HG03064 (cell line): ENCODE data around the gene ITPR2.

Experiments used
- ATAC-seq: cut with Tn5 transposase; IDR thresholded peaks from one replicate; pipeline ENCODE4 v1.9.1; 2021; ENCODE audit warnings: low read depth; ENCODE audit not compliant: unreplicated experiment

The ITPR2 gene

GRCh38 chr12:26735249-26735639, 97.8 kb downstream of the ITPR2 start:
- ATAC-seq: no peak

- ATAC-seq: no peak
Observed at GRCh38 chr12:26734510-26735248, 98.3 kb downstream of the ITPR2 start.

DNA sequence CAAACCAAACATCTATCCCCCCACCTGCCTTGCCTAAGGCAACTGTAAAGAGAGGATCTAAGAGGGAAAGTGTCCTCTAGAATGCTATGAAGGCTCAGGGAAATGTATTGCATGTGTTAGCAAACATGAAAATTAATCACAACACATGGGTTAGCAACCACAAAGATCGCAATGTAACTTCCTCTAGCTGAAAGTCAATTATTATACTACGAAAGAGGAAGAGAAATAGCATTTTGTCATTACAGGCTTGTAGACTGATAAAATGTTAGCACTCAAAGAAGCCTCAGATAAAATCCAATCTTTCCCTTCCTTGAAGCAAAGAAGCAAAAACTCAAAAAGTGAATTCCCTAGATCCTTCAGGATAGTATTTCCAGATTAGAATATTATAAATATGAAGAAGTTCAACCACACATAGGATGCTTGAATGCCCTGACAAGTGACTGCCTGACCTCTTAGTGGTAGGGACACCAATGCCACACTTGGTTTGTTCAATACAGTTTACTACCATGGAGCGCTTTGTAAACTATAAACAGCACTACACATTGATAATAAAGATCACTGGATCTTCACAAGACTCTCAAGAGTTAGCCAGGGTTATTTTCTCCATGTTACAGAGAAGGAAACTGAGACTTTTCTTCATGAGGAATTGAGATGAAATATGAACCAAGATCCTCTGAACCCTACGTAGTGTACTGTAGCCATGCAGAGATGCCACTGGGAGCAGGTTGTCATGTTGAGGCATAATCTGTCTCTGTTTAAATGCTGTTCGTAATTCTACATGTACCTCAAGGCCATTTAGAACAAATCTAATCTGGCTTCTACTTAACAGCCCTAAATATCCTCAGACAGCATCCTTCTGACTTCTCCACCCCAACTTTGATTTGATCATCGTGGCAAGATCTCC, 100.7 kb downstream of the ITPR2 start:
- peak; percentile 60 for ATAC-seq

DNA sequence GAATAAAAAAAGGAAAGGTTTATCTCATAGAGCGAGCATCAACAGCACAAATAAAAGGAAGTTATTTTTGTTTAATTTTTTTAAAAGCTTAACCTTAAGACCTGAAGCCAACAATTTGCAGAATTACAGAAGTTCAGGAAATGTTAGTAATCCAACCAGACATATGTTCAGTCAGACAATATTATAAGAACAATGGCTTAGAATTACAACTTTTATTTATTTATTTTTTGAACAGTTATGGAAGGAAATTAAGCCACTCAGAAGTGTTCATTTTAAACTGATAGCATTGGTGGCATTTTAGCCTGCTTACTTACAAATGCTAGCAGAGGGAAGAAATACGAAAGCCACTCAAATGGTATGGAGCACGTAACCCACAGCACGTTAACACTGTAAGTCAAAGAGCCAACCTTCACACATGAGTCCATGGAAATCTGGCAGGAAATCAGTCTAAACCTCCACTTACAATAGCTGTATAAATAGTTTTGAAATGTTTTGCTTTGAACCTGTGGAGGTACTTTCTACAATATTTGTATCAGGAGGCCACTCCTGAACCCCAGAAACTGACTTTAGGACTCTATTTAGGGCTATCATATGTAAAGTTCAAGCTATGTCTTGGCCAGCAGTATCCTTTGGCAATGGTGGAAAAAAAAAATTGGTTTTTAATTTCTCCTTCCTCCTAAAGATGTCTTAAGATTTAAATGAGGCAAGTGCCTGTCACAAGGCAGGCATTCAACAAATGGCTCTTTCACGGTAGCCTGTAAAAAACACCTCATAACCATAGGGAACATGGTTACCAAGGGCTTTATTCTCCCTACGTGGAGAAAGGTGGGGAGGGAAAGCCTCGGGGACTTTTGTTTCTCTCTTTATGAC, 102.3 kb downstream of the ITPR2 start:
- ATAC-seq: no peak

GRCh38 chr12:26729137-26729671, 103.8 kb downstream of the ITPR2 start:
- ATAC-seq: peak; percentile 30

DNA sequence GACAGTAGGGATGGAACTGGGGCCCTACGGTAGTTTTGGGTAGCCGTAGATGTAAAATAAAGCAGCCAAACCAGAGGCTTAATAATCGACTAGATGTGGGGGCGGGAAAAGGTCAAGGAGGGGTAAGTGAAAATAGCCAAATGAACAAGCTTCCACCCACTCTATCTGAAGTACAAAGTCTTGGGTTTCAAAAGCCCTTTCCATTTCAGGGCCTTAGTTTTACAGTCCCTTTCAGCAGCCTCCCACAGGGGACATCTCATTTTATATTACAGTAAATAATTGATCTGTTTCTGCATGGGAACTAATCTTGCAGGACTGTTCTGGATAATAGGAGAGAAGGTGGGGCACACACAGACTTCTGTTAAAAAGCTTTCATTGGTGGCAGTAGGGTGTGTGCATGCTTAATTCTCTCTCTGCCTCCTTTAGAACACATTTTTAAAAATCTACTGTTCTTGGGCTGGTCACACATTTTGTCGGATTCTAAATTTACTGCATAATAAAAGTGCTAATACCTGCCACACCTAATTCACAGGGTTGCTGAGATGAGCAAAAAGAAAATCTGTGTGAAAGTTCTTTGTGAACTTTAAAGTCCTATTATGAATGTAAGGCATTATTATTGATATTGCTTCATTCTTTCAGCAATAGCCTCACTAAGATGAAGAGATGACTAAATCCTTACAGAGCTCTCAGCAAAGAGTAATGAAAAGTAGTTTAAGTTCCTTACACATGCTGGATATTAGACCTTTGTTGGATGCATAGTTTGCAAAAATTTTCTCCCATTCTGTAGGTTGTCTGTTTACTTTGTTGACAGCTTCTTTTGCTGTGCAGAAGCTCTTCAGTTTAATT, 104.6 kb downstream of the ITPR2 start:
- no peak for ATAC-seq

DNA sequence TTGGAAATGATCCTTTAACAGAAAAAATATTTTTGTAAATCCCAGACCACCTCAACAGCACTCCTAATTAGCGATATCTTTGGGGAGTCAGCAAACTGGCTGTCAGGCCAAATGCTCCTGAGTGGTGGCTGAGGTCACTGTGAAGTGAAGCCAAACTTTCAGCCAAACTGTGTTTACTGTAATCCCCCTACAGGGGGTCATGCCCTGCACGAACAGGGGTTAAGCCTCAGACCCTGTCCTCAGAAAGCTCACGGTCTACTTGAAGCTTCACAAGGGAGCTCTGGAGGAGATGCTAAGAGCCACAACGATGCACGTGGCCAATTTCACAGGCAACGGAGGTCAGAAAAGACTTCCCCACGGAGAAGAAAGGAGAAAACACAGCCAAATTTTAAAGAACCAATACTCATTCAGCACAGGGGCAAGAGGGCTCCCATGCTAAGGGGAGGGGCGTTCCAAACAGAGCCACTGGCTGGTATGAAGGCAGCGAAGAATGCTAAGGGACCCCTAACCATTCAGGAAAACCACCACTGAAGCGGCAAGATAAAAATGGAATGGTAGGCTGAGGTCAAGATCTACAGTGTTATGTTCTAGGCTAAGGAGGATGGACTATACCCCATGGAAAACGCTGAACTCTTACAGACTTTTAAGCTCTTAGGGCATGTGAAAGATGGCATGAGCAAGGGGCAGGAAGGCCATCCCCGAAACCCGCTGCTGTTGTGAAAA, 105.4 kb downstream of the ITPR2 start:
- no peak for ATAC-seq

DNA sequence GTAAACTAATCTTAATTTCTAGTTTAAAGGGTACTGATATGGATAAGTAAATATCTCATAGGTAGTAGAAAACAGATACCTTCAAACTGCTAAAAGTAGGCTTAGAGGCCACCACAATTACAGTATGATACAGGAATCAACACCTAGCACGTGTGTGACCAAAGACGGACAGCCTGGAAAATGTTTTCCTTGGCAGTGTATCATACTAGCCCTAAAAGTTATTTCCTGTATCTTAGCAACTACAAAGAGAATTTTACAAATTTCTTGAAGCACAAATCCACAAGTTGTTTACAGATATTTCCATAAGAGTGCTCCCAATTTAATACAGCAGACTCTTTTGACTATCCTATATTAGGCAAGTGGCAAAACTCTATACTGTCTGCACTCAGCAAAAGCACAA, 106.0 kb downstream of the ITPR2 start:
- ATAC-seq: no peak

- no peak for ATAC-seq
Observed at GRCh38 chr12:26725276-26725916, 107.6 kb downstream of the ITPR2 start.

DNA sequence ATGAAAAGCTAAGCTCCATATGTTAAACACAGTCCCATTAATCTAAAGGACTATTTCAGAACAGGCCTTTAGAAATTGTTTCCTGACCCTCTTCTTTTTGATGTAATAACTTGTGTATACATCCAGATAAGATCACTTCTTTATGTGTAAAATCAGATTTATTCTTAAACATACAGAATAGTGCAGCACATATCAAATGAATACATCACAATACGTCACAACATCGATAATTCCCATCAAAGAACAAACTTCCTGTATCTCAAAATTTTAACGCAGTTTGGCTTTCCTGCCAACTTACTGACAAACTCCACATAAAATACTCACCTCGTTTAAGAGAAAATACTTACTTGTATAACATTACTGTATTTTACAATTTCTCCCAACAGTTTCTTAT, 108.7 kb downstream of the ITPR2 start:
- no peak for ATAC-seq

DNA sequence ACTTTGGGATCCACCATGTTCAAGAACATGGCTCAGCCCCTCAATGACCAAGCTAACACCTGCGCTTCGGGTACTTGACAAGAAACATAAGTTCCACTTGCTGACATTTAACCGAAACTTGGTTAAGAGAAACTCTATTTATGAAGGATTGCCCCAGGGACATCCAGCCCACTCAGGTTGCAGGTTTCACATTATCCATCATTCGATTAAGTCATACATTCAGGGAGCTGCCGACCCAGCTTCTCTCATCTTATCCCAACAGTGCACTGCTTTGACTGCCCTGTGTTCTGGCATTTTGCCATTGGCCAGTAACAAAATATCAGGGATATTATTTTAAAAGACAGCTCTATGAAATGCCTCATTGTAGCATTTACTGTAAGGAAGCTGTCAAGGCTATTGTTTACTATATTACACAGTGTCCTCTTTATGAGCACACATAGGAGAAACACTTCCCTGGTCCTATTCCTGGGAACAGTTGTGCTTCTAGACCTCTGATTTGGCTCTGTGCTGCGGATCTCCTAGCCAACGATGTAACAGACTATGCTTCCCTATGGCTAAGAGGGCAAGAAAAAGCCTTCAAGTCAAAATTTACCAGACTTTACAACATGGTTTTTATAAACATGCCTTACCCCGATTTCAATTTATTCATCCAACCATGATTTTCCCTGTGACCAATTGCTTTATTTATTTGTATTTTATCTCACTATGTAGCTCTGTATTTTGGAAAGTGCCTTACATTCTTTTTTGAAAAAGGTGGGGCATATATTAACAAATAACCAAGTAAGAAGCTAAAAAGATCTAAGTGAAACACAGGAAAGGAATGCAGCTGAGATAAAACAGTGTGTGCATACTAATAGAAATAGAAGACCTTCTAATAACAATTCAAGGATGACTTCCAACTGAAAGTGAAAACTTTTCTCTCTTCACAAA, 109.3 kb downstream of the ITPR2 start:
- ATAC-seq: no peak

- ATAC-seq: no peak
Observed at GRCh38 chr12:26721800-26722199, 111.2 kb downstream of the ITPR2 start.

DNA sequence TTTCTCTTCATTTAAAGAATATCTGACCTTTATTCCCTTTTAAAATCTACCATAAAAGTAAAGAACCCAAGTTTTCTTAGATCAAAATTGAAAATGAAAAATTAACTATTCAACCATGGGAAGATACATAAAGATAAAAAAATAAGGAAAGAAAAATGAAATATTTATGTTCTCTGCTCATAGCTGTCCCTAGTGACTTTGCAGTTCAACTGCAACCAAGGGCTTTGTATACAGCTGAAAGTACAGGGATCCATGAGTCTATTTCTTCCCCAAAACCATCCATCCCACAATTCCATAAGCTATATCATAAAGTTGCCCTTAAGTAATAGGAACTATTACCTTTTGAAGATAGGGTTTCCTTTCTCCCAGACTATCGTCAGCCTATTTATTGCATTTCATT, 113.1 kb downstream of the ITPR2 start:
- no peak for ATAC-seq

DNA sequence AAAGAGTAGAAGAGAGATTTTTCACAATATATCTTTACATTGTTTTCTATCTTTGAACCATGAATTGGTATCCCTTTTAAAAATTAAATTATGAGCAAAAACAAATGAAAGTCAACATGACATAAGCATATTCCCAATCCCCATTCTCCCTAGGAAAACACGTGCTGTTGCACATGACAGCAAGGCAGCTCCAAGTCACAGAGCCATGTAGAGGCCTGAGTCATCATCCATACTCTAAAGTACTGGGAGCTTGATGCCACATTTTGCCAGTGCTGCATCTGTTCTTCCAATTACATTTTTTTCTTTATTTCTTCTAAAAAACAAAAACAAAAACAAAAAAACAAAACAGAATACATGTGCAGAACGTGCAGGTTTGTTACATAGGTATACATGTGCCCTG, 115.2 kb downstream of the ITPR2 start:
- no peak for ATAC-seq

GRCh38 chr12:26715232-26715631, 117.8 kb downstream of the ITPR2 start:
- no peak for ATAC-seq

DNA sequence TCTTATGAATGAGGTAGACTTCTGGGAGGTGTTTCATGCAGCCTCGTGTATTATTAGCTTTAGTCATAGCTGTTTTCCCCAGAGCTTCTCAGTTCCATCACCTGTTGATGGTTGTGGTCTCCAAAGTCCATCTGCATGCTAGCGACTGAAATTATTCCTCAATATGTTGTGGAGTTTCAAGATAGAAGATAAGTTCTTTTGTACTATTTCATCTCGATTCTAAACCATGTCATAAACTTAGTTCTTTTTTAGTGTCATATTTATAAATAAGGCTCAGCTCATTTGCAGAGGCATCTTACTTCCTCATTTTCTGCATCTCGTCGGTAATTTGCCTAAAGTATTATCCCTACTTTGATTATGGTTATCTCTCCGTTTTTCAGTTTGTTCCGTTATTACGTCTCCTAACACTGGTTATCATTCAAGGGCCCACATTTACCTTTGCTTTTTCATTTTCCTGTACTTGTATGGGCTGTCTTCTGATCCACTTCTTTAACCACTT, 119.1 kb downstream of the ITPR2 start:
- ATAC-seq: peak; percentile 62

DNA sequence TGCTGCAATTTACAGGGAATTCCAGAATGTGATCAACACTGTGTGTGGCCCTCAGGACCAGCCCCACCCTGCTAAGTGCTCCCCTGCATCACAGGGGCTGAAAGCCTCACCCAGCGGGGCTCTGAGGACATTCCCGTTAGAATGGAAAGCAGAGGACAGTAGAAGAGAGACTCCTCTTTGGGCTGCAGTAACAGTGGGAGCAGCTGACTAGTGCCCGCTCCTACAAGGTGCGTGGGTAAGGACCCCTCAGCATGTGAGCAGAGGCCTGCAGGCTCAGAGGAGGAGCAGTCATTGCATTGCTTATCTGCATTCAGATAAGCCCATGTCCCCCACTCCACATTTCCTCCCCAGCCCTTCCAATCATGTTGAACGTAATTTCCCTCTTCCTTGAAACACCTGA, 120.1 kb downstream of the ITPR2 start:
- ATAC-seq: no peak
